AG20443 (cell line): ENCODE measurements around the gene PIAS4.
"Not testable (repeated sequence)": the region's sequence is repeated elsewhere in the genome, so short reads cannot be mapped to it uniquely, and the experiment has no call there.

Source experiments
- DNase-seq: peaks from one replicate; pipeline ENCODE4 v3.0.0; 2012; ENCODE audit warnings: low spot score, mixed read lengths

The PIAS4 gene, protein sequence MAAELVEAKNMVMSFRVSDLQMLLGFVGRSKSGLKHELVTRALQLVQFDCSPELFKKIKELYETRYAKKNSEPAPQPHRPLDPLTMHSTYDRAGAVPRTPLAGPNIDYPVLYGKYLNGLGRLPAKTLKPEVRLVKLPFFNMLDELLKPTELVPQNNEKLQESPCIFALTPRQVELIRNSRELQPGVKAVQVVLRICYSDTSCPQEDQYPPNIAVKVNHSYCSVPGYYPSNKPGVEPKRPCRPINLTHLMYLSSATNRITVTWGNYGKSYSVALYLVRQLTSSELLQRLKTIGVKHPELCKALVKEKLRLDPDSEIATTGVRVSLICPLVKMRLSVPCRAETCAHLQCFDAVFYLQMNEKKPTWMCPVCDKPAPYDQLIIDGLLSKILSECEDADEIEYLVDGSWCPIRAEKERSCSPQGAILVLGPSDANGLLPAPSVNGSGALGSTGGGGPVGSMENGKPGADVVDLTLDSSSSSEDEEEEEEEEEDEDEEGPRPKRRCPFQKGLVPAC

DNA sequence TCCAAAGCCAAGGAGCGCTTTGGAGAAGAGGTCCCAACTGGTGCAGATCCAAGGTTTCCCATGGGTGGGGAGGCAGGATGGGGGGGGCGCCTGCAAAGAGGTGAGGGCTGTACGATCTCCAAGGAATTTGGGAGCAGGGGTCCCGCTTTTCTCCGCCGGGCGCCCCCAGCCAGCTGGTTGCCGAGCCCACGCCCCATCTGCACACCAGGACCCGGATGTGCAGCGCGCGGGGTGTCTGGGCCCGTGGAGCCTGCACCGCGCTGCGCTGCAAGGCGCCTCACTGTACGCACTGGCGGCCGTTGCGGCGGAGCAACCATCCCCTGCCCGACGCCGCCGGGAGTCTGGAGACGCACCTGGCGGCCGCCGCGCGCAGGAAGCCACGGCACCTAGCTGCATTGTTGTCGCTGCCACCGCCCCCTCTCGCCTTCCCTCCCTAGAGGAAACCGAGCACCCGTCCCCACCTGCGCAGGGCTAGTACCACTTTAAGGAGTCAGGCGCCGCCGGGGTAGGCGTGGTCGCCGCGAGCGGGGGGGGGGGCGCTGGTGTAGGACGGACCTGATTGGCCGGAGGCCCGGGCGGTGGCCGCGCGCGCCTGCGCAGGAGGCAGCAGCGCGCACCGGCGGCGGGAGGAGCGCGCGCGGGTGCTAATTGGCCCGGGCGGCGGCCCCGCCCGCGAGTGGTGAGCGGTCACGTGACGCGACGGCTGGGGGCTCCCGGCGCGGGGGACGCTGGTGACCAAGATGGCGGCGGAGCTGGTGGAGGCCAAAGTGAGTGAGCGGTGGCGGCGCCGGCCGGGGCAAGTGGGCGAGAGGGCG, at the start of gene PIAS4:
Gene PIAS4, plus strand, starts transcription at position 716 of the 815 bp plus-strand sequence. Its CDS starts 25 bp downstream, at position 741.
- peak; percentile 100 for DNase-seq

DNA sequence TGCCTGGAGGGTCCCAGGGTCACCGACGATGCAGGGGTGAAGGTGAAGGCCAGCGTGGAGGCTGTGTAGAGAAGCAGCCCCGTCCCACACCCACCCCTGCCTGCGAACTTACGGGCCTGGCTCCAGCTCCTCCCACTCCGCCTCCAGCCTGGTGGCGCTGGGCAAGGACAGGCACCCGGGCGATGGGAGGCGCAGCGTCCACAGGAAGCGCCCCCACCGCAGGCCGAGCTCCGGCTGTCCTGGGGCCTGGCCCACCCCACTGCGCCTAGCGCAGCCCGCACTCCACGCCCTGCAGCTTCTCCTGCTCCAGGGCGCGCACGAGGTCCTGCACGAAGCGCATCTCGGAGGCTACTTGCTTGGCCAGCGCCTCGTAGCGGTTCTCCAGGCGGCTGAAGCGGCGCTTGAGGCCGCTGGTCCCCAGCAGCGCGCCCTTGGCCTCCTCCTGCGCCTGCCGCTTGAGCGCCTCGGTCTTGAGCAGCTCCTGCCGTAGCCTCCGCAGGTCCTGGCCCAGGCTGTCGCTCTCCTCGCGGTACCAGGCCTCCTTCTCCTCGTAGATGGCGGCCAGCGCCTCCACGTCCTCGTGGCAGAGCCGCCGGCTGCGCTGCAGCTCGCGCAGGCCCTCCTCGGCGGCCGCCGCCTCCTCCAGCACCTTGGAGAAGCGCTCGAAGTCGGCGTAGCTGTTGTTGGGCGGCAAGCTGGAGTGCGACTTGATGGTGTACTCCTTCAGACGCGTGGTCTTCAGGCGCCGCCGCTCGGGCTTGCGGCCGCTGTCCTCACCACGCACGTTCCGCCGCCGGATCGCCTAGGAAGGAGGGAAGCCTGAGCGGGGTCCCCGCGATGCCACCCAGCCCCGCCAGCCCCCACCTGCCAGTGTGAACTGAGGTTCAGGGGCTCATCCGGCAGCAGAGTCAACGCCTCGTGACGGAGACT, 48.4 kb upstream of the PIAS4 start:
- no peak for DNase-seq

DNA sequence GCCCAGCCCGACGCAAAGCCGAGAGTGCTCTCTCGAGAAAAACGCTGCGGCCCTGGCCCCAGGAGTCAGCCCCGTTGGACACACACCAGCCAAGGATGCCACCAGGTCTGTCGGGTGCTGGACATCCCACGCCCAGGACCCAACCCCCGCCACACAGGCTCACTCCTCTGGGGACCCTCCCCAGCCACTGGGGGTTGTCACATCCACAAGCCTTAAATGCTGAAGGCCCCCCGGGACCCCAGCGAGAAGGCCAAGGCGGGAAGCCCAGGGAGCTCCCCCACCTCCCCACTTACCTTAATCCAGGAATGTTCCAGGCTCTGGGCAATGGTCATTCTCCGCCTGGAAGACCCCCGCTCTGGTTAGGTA, 47.8 kb upstream of the PIAS4 start:
- DNase-seq, result no peak

DNA sequence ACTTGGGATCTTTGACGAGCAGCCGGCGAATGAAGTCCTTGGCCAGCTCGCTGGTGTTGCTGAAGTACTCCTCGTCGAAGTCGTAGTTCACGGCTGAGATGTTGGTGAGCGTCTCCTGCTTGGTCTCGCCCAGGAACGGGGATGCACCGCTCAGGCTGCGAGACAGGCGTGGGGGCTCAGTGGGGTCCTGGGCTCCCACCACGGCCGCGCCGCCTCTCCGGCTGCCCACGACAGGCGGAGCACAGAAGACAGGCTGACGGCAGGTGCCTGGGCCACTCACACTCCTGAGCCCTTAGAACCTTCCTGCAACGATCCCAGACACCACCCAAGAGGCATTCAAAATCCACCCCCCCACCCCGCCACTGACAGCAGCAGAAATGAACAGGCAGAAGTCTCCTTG, 46.5 kb upstream of the PIAS4 start:
- DNase-seq, result no peak

DNA sequence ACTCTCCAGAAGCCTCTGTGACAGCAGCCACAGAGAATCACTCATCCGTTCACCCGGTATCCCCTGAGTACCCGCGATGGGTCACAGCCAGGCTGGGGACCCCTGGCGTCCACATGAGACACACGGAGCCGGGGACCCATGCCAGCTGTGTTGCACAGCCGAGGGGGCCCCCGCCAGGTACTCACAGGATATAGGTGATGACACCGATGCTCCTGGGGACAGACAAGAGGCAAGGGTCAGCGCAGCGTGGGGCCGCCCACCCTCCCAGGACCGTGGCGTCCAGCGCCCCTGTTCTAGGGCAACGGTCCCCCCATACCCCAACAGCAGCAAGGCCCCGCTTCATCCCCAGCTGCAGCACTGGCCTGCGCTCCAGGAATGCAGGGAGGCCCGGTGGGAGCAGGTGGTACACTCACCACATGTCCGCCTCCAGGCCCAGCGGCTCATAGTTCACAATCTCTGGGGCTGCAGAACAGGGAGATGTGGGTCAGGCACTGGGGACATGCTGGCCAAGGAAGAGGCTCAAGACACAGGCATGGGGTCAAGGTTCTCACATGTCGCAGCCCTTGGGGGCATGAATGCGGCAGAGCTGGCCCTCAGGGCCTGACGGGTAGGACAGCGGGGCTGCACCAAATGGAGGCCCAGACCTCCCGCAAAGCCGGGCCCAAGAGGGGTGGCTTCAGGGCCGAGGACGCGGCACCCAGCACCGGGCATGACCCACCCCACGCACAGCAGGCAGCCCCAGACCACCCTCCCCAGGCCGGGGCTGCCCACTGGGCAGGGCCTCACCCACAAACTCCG, 43.9 kb upstream of the PIAS4 start:
- DNase-seq, result no peak

DNA sequence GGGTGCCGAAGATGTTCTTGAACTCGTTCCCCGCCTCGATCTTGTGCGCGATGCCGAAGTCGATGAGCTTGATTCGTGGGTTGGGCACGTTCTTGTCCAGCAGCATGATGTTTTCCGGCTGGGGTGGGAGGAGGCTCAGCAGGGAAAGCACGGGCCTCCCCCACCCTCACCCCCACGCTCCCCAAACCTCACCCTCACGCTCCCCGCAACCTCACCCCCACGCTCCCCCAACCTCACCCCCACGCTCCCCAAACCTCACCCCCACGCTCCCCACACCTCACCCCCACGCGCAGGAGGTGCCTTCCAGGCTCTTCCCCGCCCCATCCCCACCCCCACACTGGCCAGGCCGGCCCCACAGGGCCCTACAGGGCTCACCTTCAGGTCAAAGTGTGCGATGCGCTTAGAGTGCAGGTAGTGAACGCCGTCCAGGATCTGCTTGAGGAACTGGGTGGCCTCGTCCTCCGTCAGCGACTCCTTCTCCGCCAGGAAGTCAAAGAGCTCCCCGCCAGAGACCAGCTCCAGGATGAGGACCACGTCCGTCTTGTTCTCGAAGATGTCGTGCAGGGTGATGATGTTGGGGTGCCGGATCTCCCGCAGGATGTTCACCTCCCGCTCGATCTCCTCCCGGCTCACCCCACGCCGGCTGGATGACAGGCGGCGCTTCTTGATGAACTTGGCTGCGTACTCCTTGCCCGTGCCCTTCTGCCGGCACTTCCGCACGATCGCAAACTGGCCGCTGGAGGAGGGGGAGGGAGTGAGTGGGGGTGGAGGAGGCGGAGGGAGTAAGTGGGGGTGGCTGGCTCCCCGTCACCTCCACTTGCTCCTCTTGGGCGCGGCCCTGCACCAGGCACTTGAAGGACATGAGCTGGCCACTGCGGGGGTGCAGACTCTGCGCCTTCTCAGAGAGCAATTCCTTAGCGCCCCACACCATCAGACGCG, 43.0 kb upstream of the PIAS4 start:
- no peak for DNase-seq

DNA sequence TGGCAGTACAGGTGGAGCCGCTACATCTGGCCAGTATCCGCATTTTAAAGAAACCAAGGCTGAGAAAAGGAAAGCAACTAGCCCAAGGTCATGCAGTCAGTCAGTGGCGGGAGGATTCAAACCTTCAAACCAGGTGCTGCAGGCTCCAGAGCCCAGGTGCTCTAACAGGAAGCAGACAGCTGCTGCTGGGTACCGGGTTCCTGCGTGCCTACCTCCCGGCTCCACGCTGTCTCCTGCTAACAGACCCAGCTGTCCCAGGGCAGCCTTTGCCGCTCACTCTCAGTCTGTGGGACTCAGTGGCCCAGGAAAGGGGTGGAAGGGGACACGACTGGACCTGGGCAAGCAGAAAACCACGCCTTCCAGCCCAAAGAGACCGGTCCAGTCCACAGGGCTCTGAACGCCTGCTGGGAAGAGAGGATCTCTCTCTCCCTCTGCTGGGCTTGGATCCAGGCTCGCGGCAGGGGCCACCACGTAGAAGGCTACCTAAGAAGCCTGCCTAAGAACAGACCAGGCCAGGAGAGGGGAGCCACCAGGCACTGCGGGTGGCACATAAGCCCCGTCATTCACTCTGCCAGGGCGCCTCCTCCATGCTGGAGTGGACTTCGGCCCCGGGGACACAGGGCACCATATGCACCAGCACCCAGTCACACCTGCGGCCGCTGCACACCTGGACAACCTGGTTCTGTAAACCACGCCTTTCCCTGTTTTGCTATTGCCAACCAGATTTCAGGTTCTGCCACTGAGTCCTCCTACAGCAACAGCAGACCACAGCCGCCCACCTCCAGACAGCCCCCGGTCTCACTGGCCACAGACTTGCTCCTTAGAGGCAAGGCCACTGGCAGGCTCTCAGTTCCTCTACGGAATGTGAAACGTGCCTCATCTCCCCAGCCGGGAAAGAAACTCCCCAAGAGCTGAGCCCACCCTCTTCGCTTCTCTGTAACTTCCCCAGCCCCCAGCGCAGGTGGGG, 41.2 kb upstream of the PIAS4 start:
- DNase-seq, result no peak

DNA sequence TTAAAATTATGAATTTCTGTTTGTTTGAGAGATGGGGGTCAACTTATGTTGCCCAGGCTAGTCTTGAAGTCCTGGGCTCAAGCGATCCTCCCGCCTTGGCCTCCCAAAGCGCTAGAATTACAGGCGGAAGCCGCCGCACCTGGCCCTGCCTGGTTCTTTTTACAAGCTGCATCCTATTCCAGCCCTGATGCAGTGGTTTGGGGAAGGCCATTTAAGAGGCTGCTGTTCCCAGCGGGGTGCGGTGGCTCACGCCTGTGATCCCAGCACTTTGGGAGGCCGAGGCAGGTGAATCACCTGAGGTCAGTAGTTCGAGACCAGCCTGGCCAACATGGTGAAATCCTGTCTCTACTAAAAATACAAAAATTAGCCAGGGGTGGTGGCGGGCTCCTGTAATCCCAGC, 39.6 kb upstream of the PIAS4 start:
- DNase-seq, result not testable (repeated sequence)

DNA sequence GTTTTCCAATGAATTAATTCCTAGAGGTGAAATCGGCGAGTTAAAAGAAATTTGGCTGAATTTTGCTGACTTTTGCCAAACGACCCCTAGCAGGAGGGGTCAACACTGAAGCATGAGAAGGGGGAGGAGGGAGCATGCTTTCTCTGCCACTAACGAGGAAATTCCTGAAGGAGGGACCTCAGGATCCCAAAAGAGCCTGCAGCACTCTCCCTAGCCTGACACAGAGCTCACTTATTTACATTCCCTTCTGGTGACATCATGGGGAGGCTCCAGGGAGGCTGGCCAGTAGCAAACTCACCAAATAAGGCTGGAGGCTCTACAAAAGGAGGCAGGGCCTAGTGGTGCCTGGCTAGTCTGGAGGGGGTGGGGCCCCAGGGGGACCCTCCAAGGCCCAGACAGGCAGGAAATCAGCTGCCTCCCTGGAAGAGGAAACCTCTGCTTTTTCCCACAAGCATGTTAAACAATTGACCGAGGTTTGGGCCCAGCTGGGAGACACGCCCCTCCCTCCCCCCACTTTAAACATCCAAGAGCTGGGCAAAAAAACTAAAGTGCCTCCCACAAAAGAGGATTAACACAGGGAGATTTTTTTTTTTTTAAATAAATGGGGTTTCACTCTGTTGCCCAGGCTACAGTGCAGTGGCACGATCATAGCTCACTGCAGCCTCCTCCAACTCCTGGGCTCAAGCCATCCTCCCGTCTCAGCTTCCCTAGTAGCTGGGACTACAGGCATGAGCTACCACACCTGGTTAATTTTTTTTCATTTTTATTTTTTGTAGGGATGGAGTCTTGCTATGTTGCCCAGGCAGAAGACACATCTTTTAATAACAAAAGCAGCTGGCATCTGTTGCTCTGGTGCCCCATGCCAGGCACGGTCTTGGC, 38.7 kb upstream of the PIAS4 start:
- peak; percentile 93 for DNase-seq

DNA sequence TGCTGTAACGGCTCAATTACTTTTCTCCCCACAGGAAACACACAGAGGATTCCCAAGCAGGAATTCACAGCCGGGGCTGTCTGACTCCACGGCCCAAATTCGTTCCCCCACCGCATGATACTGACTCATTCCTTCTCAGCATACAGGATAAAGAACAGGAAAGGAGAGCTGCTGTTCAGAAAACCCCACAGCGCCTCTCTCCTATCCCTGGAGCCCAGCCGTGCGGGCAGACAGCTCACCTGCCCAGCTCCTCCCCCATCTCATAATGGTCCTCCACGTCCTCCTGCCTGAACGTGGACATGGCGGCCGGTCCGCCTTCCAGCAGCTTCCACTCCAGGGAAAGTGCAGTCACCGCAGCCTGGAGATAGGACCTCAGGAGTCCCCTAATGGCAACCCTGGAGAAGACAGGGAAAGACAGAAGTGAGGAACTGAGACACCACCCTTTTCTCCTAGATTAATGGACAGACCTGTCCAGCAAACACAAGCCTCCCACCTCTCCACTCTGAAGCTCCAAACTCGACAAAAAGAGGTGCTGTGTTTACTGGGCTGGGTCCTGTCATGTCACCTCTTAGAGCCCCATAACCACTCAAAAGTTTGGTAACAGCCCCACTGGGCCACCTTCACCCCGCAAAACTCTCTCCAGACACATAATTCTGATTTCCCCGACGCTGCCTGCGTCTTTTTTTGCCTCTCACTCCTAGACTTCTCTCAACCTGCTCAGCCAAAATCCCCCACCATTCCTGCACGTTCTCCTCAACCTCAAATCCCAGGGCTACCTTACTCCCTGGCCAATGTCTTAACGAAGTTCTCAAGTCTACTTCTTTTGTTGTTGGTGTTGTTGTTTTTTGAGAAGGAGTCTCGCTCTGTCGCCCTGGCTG, 37.9 kb upstream of the PIAS4 start:
- peak; percentile 50 for DNase-seq

DNA sequence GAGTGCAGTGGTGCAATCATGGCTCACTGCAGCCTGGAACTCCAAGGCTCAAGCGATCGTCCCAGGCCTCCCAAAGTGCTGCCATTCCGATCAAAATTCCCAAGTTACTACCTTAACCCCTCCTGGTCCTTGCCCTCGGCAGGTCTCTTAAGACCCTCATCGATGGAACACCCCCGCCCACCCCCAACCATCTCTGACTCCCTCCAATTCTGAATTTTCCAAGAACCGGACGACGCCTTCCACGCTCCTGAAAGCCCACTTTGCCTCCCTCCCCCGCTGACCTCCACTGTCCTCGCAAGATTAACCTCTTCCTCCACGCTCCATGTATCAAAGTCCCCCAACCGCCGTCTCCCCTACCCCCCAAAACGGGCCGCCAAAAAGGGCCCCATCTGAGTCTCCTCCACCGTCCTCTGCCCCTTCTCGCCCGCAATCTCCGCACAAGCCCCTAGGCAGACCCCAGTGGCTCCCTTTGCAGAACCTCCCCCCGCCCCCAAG, 37.2 kb upstream of the PIAS4 start:
- DNase-seq, result no peak

DNA sequence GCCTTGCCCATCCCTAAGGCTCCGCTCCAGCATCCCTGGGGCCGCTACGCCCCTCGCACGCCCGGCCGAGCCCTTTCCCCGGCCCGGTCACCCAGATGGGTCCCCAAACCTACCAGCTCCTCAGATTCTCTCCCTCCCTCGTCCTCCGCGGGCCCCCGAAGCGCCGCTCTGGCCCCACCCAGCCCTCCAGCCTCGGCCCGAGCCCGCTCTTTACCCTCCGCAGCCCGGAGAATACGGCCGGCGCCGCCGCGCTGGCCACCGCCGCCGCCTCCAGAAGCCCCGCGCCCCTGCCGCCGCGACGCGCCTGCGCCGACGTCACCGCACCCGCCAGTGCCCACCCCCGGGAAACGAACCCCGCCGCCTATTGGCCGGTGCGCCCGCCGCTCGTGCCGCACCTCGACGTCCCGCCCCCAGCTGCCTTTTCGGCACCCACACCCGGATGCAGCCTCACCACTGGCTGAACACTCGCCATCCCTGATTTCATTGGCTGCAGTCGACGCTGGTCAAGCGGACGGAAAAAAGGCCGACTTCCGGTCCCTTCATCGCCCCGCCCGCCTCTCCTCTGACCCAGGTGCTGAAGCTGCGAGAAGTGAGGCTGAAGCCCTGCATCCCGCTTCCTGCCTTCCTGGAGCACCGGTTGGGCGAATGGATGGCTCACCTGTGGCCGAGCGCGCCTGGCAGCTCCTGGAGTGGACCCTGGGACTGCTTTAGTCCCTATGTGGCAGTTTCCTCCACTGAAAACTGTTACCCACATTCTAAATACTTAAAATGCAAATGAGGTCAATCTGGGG, 36.5 kb upstream of the PIAS4 start, which contains the start of gene DAPK3:
Gene DAPK3, minus strand, starts transcription at position 292 of the 791 bp plus-strand sequence. CDS start 1,364 bp downstream, outside the sequence.
- peak; percentile 95 for DNase-seq

DNA sequence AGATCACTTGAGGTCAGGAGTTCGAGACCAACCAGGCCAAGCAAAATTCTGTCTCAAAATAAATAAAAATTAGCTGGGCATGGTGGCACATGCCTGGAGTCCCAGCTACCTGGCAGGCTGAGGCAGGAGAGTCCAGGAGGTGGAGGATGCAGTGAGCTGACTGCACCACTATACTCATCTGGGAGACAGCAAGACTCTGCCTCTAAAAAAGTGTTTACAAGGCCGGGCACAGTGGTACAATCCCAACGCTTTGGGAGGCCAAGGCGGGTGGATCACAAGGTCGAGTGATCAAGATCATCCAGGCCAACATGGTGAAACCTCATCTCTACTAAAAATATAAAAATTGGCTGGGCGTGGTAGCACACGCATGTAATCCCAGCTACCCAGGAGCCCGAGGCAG, 32.4 kb upstream of the PIAS4 start:
- no peak for DNase-seq

DNA sequence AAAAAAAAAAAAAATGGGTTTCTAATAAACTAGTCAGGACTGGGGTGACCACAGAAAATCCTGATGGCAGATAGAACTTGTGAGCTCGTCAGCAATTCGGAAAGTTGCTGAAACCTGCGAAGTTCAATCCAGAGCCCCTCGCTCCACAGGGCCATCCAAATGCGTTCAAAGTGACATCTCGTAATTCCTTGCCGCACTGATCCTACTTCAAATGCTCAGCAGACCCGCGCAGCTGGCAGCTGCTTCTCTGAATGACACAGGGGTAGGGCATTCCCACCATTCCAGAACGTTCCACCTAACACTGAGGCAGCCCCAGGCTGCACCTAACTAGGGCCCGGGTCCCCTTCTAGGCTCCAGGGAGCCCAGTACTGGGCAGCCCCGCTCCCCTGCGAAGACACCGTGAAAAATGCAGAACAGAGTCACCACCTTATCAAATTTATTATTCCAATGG, 31.9 kb upstream of the PIAS4 start:
- DNase-seq, result no peak

DNA sequence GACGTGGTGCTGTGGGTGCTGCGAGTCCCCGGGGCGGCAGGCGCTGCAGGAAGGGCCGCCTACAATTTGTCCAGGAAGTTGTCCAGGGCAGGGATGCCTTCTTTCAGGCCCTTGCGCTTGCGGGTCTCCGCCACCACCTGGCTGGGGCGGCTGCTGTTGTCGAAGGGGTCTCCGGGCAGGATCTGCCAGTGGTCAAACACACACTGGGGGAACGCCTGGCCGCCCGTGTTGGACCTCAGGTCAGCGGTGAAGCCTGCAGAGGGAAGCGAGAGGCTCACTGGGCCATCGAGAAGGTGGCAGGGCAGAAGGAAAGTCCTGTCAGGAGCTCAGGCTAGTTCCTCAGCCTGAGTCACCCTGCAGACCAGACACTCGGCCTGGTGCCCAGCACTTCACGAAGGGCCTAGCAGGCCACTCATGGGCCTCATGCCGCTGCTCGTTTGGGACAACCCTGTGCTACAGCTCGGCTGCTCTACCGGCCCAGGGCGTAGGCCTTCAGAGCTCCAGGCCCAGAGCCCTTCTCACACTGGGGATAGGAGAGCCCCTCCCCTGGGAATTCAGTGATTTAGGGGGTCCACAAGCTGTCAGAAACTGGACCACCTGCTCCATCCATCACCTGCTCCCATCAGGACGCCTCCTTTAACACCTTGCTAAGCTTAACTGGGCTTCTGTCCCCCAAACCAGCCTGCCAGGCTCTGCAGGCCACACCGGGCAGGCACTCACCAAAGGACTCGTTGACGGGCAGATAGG, 30.9 kb upstream of the PIAS4 start:
- peak; percentile 43 for DNase-seq
